ENCODE data around the gene NMNAT2. TPM values are rescaled to one million over a fixed set of nuclear protein-coding genes. Genes with fewer than 3 reads are reported as not detected.

The NMNAT2 gene
- polyA plus RNA-seq, 4 donors = 0.34 to 2.3 TPM; not detected in 2

GRCh38 chr1:183300828-183301227, 117.4 kb downstream of the NMNAT2 start:
- WGBS, 3 donors = 81 to 93% (median 86%) methylated on average over 1 of the region's 1 CpG
- H3K4me1 ChIP-seq (ENCODE audit: control insufficient read depth in 3 of 3, insufficient read depth in 2 of 3, low read depth in 1 of 3, low read length in 2 of 3) = peaks cover 0 to 8% (median 0%) of the 10 kb centered on the region in 3 donors
- H3K9me3 ChIP-seq (ENCODE audit: control insufficient read depth in 2 of 2, insufficient read depth in 1 of 2, low read depth in 1 of 2, low read length in 1 of 2) = no peaks in the 10 kb centered on the region
- no peak for DNase-seq
- no peak overlapping the region for H3K4me3 ChIP-seq (ENCODE audit: low read depth in 1 of 3, low read length in 3 of 3)
- no peaks in the 10 kb centered on the region for H3K36me3 ChIP-seq (ENCODE audit: control insufficient read depth in 3 of 3, insufficient read depth in 2 of 3, low read depth in 1 of 3, low read length in 3 of 3)
- no peak for FAIRE-seq
- no peak overlapping the region for H3K27ac ChIP-seq (ENCODE audit: low read depth in 1 of 3, low read length in 2 of 3)
- no peaks in the 10 kb centered on the region for H3K27me3 ChIP-seq (ENCODE audit: control insufficient read depth in 3 of 3, insufficient read depth in 3 of 3, low read length in 3 of 3)

- H3K27ac ChIP-seq (ENCODE audit: low read depth in 1 of 3, low read length in 2 of 3) = no peak overlapping the region
These were observed 117.8 kb downstream of the NMNAT2 start for GRCh38 chr1:183300395-183300794.

GRCh38 chr1:183296782-183297181, 121.4 kb downstream of the NMNAT2 start:
- H3K36me3 ChIP-seq (ENCODE audit: control insufficient read depth in 3 of 3, insufficient read depth in 2 of 3, low read depth in 1 of 3, low read length in 3 of 3) = no peaks in the 10 kb centered on the region
- H3K27me3 ChIP-seq (ENCODE audit: control insufficient read depth in 3 of 3, insufficient read depth in 3 of 3, low read length in 3 of 3) = no peaks in the 10 kb centered on the region
- H3K4me3 ChIP-seq (ENCODE audit: low read depth in 1 of 3, low read length in 3 of 3) = no peak overlapping the region
- H3K27ac ChIP-seq (ENCODE audit: low read depth in 1 of 3, low read length in 2 of 3) = no peak overlapping the region
- DNase-seq (no peak), FAIRE-seq (no peak)
- H3K4me1 ChIP-seq (ENCODE audit: control insufficient read depth in 3 of 3, insufficient read depth in 2 of 3, low read depth in 1 of 3, low read length in 2 of 3) = no peaks in the 10 kb centered on the region
- WGBS, 3 donors = 87 to 92% (median 91%) methylated on average over 4 of the region's 4 CpGs
- no peaks in the 10 kb centered on the region for H3K9me3 ChIP-seq (ENCODE audit: control insufficient read depth in 2 of 2, insufficient read depth in 1 of 2, low read depth in 1 of 2, low read length in 1 of 2)

More at GRCh38 chr1:183300395-183300794, 117.8 kb downstream of the NMNAT2 start:
- Histone ChIP-seq H3K36me3 (ENCODE audit: control insufficient read depth in 3 of 3, insufficient read depth in 2 of 3, low read depth in 1 of 3, low read length in 3 of 3) (no peaks in the 10 kb centered on the region), H3K4me1 (ENCODE audit: control insufficient read depth in 3 of 3, insufficient read depth in 2 of 3, low read depth in 1 of 3, low read length in 2 of 3) (peaks cover 0 to 8% (median 0%) of the 10 kb centered on the region in 3 donors), H3K4me3 (ENCODE audit: low read depth in 1 of 3, low read length in 3 of 3) (no peak overlapping the region), H3K9me3 (ENCODE audit: control insufficient read depth in 2 of 2, insufficient read depth in 1 of 2, low read depth in 1 of 2, low read length in 1 of 2) (no peaks in the 10 kb centered on the region), H3K27me3 (ENCODE audit: control insufficient read depth in 3 of 3, insufficient read depth in 3 of 3, low read length in 3 of 3) (no peaks in the 10 kb centered on the region)
- DNase-seq = no peak
- no peak for FAIRE-seq

GRCh38 chr1:183295521-183295920, 122.7 kb downstream of the NMNAT2 start:
- H3K4me3 ChIP-seq (ENCODE audit: low read depth in 1 of 3, low read length in 3 of 3) = no peak overlapping the region
- H3K27ac ChIP-seq (ENCODE audit: low read depth in 1 of 3, low read length in 2 of 3) = no peak overlapping the region
- H3K36me3 ChIP-seq (ENCODE audit: control insufficient read depth in 3 of 3, insufficient read depth in 2 of 3, low read depth in 1 of 3, low read length in 3 of 3) = no peaks in the 10 kb centered on the region
- H3K4me1 ChIP-seq (ENCODE audit: control insufficient read depth in 3 of 3, insufficient read depth in 2 of 3, low read depth in 1 of 3, low read length in 2 of 3) = no peaks in the 10 kb centered on the region
- H3K27me3 ChIP-seq (ENCODE audit: control insufficient read depth in 3 of 3, insufficient read depth in 3 of 3, low read length in 3 of 3) = no peaks in the 10 kb centered on the region
- WGBS, 3 donors = 59 to 62% (median 60%) methylated on average over 5 of the region's 5 CpGs
- FAIRE-seq = no peak
- no peak for DNase-seq
- no peaks in the 10 kb centered on the region for H3K9me3 ChIP-seq (ENCODE audit: control insufficient read depth in 2 of 2, insufficient read depth in 1 of 2, low read depth in 1 of 2, low read length in 1 of 2)

GRCh38 chr1:183293876-183294275, 124.3 kb downstream of the NMNAT2 start:
- Histone ChIP-seq H3K27me3 (ENCODE audit: control insufficient read depth in 3 of 3, insufficient read depth in 3 of 3, low read length in 3 of 3) (no peaks in the 10 kb centered on the region), H3K9me3 (ENCODE audit: control insufficient read depth in 2 of 2, insufficient read depth in 1 of 2, low read depth in 1 of 2, low read length in 1 of 2) (peaks cover 0 to under 1% of the 10 kb centered on the region in 2 donors), H3K4me3 (ENCODE audit: low read depth in 1 of 3, low read length in 3 of 3) (no peak overlapping the region), H3K36me3 (ENCODE audit: control insufficient read depth in 3 of 3, insufficient read depth in 2 of 3, low read depth in 1 of 3, low read length in 3 of 3) (no peaks in the 10 kb centered on the region), H3K4me1 (ENCODE audit: control insufficient read depth in 3 of 3, insufficient read depth in 2 of 3, low read depth in 1 of 3, low read length in 2 of 3) (no peaks in the 10 kb centered on the region), H3K27ac (ENCODE audit: low read depth in 1 of 3, low read length in 2 of 3) (no peak overlapping the region)
- 67 to 92% (median 69%) methylated on average over 1 of the region's 1 CpG for WGBS, 3 donors
- no peak for DNase-seq
- no peak for FAIRE-seq

GRCh38 chr1:183293241-183293640, 124.9 kb downstream of the NMNAT2 start:
- no peaks in the 10 kb centered on the region for H3K27me3 ChIP-seq (ENCODE audit: control insufficient read depth in 3 of 3, insufficient read depth in 3 of 3, low read length in 3 of 3)
- no peaks in the 10 kb centered on the region for H3K4me1 ChIP-seq (ENCODE audit: control insufficient read depth in 3 of 3, insufficient read depth in 2 of 3, low read depth in 1 of 3, low read length in 2 of 3)
- DNase-seq (no peak), FAIRE-seq (no peak)
- H3K36me3 ChIP-seq (ENCODE audit: control insufficient read depth in 3 of 3, insufficient read depth in 2 of 3, low read depth in 1 of 3, low read length in 3 of 3) = no peaks in the 10 kb centered on the region
- 82 to 93% (median 89%) methylated on average over 9 of the region's 9 CpGs for WGBS, 3 donors
- peaks cover 0 to 5% of the 10 kb centered on the region in 2 donors for H3K9me3 ChIP-seq (ENCODE audit: control insufficient read depth in 2 of 2, insufficient read depth in 1 of 2, low read depth in 1 of 2, low read length in 1 of 2)
- H3K27ac ChIP-seq (ENCODE audit: low read depth in 1 of 3, low read length in 2 of 3) = no peak overlapping the region
- H3K4me3 ChIP-seq (ENCODE audit: low read depth in 1 of 3, low read length in 3 of 3) = no peak overlapping the region

GRCh38 chr1:183291802-183292514, 126.2 kb downstream of the NMNAT2 start:
- H3K9me3 ChIP-seq (ENCODE audit: control insufficient read depth in 2 of 2, insufficient read depth in 1 of 2, low read depth in 1 of 2, low read length in 1 of 2) = peaks cover 0 to 5% of the 10 kb centered on the region in 2 donors
- H3K27me3 ChIP-seq (ENCODE audit: control insufficient read depth in 3 of 3, insufficient read depth in 3 of 3, low read length in 3 of 3) = no peaks in the 10 kb centered on the region
- H3K27ac ChIP-seq (ENCODE audit: low read depth in 1 of 3, low read length in 2 of 3) = peak overlapping the region in 1 of 3 donors; percentile 28
- no peaks in the 10 kb centered on the region for H3K36me3 ChIP-seq (ENCODE audit: control insufficient read depth in 3 of 3, insufficient read depth in 2 of 3, low read depth in 1 of 3, low read length in 3 of 3)
- no peak for FAIRE-seq
- no peaks in the 10 kb centered on the region for H3K4me1 ChIP-seq (ENCODE audit: control insufficient read depth in 3 of 3, insufficient read depth in 2 of 3, low read depth in 1 of 3, low read length in 2 of 3)
- H3K4me3 ChIP-seq (ENCODE audit: low read depth in 1 of 3, low read length in 3 of 3) = no peak overlapping the region
- no peak for DNase-seq
- WGBS, 3 donors = 66 to 70% (median 70%) methylated on average over 11 of the region's 11 CpGs

- WGBS, 3 donors = 77 to 85% (median 79%) methylated on average over 5 of the region's 5 CpGs
- H3K4me3 ChIP-seq (ENCODE audit: low read depth in 1 of 3, low read length in 3 of 3) = no peak overlapping the region
- no peaks in the 10 kb centered on the region for H3K4me1 ChIP-seq (ENCODE audit: control insufficient read depth in 3 of 3, insufficient read depth in 2 of 3, low read depth in 1 of 3, low read length in 2 of 3)
- no peak for DNase-seq
- peaks cover 0 to 5% of the 10 kb centered on the region in 2 donors for H3K9me3 ChIP-seq (ENCODE audit: control insufficient read depth in 2 of 2, insufficient read depth in 1 of 2, low read depth in 1 of 2, low read length in 1 of 2)
- no peaks in the 10 kb centered on the region for H3K36me3 ChIP-seq (ENCODE audit: control insufficient read depth in 3 of 3, insufficient read depth in 2 of 3, low read depth in 1 of 3, low read length in 3 of 3)
- no peak for FAIRE-seq
- H3K27ac ChIP-seq (ENCODE audit: low read depth in 1 of 3, low read length in 2 of 3) = peak overlapping the region in 1 of 3 donors; percentile 28
- no peaks in the 10 kb centered on the region for H3K27me3 ChIP-seq (ENCODE audit: control insufficient read depth in 3 of 3, insufficient read depth in 3 of 3, low read length in 3 of 3)
These were observed 126.9 kb downstream of the NMNAT2 start for GRCh38 chr1:183291216-183291762.
